HG03469 (cell line): ENCODE results near the gene RNF138.
A peak's percentile ranks its signal among the peaks of the same experiment; 100 is the strongest.
"Not testable (repeated sequence)": the region's sequence is repeated elsewhere in the genome, so short reads cannot be mapped to it uniquely, and the experiment has no call there.

Experiments
- ATAC-seq: cut with Tn5 transposase; IDR thresholded peaks from one replicate; pipeline ENCODE4 v1.9.1; 2021; ENCODE audit warnings: mild to moderate bottlenecking, moderate library complexity, moderate number of reproducible peaks; ENCODE audit not compliant: unreplicated experiment

Gene RNF138

GRCh38 chr18:32091724-32092421 is at the start of gene RNF138:
Gene RNF138, plus strand, starts transcription at chr18:32091874. Its CDS starts 903 bp downstream, at chr18:32092777.
- peak; percentile 46 for ATAC-seq

- ATAC-seq, result no peak
These were observed 49.3 kb upstream of the RNF138 start for GRCh38 chr18:32042337-32042736.

- ATAC-seq, result peak; percentile 66
These were observed 43.1 kb upstream of the RNF138 start for GRCh38 chr18:32048507-32049091.

GRCh38 chr18:32049393-32050171 is 42.1 kb upstream of the RNF138 start:
- no peak for ATAC-seq

- ATAC-seq, result no peak
These were observed 34.9 kb upstream of the RNF138 start for GRCh38 chr18:32056613-32057358.

GRCh38 chr18:32057624-32058165 is 34.0 kb upstream of the RNF138 start:
- no peak for ATAC-seq

GRCh38 chr18:32060026-32060425 is 31.6 kb upstream of the RNF138 start:
- no peak for ATAC-seq

- no peak for ATAC-seq
These were observed 24.1 kb upstream of the RNF138 start for GRCh38 chr18:32067375-32068167.

GRCh38 chr18:32072321-32072720 is 19.4 kb upstream of the RNF138 start:
- no peak for ATAC-seq

- no peak for ATAC-seq
These were observed 17.5 kb upstream of the RNF138 start for GRCh38 chr18:32074206-32074605.

- ATAC-seq, result no peak
These were observed 12.8 kb upstream of the RNF138 start for GRCh38 chr18:32078845-32079244.

GRCh38 chr18:32081881-32082280 is 9.8 kb upstream of the RNF138 start:
- no peak for ATAC-seq

- ATAC-seq, result no peak
These were observed 7.9 kb upstream of the RNF138 start for GRCh38 chr18:32083781-32084180.

GRCh38 chr18:32086881-32087280 is 4.8 kb upstream of the RNF138 start:
- no peak for ATAC-seq

- ATAC-seq, result not testable (repeated sequence)
These were observed 843 bp upstream of the RNF138 start for GRCh38 chr18:32090831-32091230.

GRCh38 chr18:32091325-32091723 is 350 bp upstream of the RNF138 start:
- ATAC-seq, result no peak

- ATAC-seq, result peak; percentile 67
These were observed 888 bp downstream of the RNF138 start for GRCh38 chr18:32092422-32093101.

GRCh38 chr18:32093102-32093511 is 1.4 kb downstream of the RNF138 start:
- peak; percentile 24 for ATAC-seq

- no peak for ATAC-seq
These were observed 1.8 kb downstream of the RNF138 start for GRCh38 chr18:32093523-32093922.
